Stimulated activated CD4-positive, alpha-beta T cell treated with anti-CD3 and anti-CD28 coated beads, TNF-alpha, amount 100 ng/mL, for 1 hour (primary cell): Measurements from ENCODE around the gene STAG3.
"Not testable (repeated sequence)": the region's sequence is repeated elsewhere in the genome, so short reads cannot be mapped to it uniquely, and the experiment has no call there.

Experiments used
- DNase-seq, 3 donors: peaks; one replicate each; pipeline ENCODE4 v3.0.0-alpha.2; 2020; ENCODE audit warnings: low read depth in 3 of 3, low spot score in 1 of 3

Gene STAG3

DNA sequence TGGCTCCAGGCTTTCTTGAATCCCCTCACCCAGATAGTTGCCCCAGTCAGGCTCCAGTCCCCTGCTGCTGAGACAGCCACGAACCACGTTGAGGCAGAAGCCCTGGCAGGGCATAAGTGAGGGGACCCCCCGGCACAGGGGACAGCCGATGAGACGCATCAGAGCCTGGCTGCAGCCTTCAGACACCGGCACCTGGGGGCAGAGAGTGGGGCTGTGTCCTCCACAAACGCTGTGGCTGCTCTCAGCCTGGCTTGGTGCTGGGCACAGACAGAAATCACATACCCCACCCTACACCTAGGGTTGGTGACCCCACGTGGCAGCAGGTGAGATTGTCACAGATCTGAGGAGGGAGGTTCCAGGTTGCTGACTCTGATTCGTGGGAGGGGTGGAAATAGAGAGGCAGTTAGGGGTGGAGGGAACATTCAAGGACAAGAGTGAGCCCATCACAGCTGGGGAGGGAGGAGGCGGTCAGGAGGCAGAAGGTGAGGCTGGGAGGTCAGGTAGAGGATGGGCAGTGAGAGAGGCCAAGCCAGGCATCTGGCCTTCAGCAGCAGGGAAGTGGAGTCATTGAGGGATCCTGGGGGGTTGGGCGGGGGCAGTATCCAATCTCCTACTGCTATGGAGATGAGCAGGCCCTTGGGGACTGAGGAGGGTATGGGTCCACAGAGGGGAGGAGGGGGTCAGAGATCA, 3.8 kb upstream of the STAG3 start:
- DNase-seq: no peak

DNA sequence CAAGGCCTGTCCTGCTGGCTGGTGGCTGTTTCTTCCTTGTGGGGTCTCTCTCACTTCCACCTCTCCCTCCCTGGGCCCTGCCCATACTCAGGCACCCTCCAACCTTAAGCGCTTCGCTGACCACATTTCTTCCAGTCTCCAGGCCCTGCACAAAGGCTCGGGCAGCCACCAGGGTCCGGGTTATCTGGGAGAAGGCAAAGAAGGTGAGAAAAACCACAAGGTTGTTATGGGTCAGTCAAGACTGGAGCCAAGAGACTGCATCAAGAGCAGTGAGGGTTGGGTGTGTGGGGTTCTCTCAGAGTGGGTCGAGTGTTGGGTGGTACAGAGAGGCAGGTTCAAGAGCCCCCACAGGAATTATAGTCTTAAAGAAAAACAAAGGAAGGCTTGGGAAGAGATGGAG, 3.1 kb upstream of the STAG3 start:
- no peak for DNase-seq

DNA sequence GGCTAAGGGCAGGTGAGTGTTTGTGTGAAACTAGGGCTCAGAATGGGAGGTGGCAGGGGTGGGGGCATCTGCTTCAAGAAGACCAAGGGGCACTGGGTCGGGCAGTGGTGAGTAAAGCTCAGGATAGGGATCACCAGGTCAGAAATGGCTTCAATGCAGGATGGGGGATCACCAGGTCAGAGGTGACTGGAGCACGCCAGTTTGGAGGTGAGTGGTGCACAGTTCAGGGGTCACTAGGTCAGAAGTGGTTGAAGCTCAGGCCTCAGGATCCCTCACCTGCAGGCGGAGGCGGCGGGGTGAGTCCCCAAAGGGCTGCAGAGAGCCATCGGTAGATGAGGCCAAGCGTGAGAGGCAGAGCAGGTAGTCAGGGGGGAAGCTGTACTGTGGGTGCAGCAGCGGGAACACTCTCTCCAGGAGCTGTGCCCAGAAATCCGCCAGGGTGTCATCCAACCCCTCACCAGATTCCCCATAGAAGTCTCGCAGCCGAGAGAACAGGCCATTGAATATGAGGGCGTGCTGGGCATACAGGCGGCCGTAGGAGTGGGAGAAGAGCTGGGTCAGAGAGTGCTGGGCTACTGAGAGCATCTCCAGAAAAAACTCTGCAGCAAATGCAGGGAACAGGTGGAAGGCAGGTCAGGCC, 2.3 kb upstream of the STAG3 start:
- no peak for DNase-seq

DNA sequence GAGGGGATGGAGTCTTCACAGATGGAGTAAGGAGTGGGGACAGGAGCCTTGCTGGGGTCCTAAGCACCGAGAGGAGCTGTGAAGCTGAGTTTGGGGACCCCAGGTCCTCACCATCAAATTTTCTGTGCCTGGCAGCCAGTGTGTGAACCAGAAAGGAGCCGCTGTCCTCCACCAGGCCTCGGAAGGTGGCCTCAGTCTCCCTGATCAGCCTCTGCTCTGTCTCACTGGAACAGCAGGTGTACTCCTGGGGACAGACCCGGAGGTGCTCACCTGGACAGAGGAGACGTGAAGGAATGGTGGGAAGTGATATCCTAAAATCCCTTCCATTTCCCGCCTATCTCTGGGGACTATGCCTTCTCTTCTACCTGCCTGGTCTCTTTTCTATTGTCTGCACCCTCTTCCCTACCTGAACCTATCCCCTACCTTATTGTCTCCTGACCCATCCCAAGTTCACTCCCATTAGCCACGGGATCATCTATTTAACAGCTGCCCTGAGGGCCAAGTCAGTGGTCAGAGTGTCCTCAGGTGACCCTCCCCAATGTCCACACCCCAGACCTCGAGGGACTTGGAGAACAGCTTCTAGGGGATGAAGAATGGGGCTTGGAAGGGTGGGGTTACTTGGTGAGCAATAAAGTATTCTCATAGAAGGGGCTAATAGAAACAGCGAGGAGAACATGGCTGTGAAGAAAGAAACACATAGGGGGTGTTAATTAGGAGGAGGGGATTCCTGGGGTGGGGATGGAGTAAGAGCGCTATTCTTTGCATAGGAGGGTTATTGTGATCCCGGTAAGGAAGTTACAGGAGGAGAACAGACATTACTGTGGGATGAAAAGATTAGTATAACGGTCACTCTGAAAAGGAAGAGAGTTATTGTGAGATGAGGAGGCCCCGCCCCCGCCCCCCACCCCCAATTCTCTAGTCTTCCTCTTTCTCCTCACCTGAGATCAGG, 1.3 kb upstream of the STAG3 start:
- DNase-seq: no peak

DNA sequence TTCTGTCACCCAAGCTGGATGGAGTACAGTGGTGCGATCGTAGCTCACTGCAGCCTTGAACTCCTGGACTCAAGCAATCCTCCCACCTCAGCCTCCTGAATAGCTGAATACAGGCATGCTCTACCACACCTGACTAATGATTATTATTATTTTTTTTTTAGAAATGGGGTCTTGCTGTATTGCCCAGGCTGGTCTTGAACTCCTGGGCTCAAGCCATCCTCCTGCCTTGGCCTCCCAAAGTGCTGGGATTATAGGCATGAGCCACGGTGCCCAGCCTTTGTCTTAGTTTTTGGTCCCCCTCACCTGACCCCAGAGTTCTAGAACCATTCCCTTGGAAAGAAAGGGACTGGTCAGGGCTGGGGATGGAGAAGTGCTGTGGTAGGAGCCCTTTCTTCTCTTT, 2.4 kb downstream of the STAG3 start:
- DNase-seq: not testable (repeated sequence)

DNA sequence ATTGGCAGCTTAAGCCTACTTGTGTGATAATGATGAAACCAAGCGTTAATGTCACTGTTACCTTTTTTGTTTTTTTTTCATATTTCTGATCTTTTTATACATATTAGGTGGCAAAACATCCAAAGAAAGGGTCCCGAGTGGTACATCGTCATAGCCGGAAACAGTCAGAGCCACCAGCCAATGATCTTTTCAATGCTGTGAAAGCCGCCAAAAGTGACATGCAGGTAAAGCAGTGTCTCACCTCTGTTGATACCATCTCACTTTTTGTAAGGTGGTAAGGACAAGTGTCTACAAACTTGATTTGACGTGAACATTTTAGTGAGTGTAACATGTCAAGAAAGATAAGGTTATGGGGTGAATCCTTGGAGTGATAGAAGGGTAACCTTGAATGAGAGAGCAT, 4.9 kb downstream of the STAG3 start:
- not testable (repeated sequence) for DNase-seq

DNA sequence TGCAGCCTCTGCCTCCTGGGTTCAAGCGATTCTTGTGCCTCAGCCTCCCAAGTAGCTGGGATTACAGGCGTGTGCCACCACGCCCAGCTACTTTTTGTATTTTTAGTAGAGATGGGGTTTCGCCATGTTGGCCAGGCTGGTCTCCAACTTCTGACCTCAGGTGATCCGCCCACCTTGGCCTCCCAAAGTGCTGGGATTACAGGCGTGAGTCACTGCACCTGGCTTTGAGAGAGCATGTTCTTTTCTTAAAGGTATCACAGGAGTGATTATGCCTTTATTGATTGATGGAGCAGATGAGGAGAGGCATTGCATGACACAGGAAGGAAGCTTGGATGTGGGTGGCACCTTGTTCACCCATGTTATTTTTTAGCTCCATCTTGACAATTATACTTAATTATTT, 5.4 kb downstream of the STAG3 start:
- DNase-seq: not testable (repeated sequence)

DNA sequence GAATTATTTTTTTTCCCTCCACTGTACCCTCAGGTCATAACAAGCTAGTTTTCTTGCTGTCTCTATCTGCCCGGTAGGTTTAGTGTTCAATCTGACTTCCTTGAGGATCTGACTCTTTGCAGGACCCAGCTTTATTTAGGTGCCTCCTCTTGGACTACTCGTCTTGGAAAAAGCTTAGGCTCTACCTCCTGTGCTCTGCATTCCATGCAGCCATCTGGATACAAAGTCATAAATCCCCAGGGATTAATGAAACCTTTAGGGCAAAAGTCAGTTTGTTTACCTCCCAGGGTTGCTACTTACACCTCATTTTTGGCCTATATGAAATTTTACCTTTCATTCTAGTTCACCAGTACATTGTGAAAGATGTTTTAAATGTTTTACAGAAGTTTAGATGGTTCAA, 8.0 kb downstream of the STAG3 start:
- DNase-seq: no peak

DNA sequence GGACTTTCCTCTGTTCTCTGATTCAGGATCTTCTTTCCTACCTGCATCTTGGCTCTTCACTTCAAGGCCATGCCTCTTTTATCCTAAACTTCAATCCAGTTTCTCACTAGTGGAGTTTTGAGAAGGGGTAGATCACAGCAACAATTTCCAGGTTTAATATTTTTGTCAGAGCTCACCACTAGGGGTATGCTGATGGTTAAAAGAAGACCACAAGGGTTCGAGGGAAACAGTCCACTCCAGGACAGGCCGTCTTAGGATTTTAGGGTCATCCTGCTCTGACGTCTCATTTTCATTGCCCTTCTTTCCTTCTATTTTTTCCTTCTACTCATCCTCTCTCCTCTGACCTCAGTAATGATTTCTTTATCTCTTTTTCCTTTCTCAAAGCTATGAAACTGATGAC, 11.3 kb downstream of the STAG3 start:
- DNase-seq: no peak

DNA sequence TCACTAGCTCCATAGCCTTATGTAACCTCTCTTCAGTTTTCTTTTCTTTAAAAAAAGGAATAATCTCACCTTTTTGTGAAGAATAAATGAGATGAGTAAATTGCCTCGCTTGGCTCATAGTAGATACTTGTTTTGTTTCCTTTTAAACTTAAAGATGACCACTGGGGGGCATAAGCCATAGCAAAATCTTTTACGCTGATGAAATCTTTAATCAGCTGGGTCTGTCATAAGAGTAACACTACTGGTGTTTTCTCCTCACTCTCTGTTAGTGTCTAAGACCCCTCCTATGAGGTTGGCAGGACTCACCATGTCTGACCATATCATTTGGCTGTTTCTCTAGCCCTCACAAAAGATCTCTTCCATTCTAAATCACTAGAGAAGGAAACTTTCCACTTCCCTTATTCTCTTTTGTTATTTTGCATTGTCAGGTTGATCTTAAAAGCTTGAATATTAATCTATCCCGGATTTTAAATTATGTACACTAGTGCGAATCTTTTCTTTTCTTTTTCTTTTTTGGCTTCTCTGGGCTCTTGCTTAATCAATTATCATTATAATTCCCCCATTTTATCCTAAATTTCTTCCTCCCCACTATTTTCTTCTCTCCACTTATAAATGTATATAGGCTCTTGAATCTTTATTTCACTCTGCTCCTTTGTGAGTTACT, 12.5 kb downstream of the STAG3 start:
- DNase-seq: no peak

DNA sequence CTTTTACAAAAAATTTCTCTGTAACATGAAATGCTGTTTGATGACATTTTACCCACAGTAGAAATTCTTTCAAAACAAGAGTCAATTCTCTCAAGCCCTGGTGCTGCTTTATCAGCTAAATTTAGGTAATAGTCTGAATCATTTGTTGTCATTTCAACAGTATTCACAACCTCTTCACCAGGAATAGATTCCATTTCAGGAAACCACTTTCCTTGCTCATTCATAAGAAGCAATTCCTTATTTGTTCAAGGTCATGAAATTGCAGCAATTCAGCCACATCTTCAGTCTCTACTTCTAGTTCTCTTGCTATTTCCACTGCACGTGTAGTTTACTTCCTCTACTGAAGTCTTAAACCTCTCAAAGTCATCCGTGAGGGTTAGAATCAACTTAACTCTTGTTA, 14.1 kb downstream of the STAG3 start:
- DNase-seq: no peak

DNA sequence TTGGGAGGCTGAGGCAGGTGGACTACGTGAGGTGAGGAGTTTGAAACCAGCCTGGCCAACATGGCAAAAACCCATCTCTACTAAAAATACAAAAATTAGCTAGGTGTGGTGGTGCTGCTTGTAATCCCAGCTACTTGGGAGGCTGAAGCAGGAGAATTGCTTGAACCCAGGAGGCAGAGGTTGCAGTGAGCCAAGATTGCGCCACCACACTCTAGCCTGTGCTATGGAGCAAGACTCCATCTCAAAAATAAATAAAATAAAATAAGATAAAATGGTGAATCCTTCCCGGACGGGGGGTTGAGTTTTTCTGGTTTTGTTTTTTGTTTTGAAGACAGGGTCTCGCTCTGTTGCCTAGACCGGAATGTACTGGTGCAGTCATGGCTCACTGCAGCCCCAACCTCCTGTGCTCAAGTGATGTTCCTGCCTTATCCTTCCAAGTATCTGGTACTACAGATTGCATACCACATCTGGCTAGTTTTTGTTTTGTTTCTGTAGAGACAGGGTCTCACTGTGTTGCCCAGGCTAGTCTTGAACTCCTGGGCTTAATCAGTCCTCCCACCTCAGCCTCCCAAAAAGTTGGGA, 14.7 kb downstream of the STAG3 start:
- DNase-seq: not testable (repeated sequence)

DNA sequence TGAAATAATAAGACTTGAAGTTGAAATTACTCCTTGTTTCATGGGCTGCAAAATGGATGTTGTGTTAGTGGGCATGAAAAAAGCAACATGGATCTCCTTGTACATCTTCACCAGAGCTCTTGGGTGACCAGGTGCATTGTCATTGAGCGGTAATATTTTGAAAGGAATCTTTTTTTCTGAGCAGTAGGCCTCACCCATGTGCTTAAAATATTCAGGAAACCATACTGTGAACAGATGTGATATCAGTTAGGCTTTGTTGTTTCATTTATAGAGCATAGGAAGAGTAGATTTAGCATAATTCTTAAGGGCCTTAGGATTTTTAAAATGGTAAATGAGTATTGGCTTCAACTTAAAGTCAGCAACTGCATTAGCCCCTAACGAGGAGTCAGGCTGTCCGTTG, 15.3 kb downstream of the STAG3 start:
- no peak for DNase-seq

DNA sequence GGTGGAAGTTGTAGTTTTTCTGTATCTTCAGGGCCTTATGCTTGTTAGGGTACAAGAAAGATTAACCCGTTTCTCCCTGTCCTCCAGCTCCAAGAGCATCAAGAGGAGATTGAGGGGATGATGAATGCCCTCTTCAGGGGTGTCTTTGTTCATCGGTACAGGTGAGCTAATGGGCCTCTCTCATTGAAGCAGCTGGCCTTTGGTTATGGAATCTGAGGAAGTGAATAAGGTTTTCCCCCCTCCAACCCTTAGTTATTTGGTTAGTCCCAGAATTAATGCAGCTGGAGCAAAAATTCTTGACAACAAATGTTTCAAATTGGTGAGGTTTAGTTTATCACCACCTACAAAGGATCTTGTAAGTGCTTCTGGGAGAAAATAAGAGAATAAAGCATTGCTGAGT, 17.5 kb downstream of the STAG3 start:
- DNase-seq: no peak

DNA sequence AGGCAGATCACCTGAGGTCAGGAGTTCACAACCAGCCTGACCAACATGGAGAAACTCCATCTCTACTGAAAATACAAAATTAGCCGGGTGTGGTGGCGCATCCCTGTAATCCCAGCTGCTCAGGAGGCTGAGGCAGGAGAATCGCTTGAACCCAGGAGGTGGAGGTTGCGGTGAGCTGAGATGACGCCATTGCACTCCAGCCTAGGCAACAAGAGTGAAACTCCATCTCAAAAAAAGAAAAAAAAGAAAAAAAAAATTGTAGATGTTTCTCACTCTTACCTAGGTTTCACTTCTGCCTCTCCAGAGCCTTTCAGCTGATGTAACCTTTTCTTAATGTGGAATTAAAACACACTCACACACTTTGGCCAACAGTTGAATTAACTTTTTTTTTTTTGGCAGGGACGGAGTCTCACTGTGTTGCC, 18.2 kb downstream of the STAG3 start:
- DNase-seq: not testable (repeated sequence)

DNA sequence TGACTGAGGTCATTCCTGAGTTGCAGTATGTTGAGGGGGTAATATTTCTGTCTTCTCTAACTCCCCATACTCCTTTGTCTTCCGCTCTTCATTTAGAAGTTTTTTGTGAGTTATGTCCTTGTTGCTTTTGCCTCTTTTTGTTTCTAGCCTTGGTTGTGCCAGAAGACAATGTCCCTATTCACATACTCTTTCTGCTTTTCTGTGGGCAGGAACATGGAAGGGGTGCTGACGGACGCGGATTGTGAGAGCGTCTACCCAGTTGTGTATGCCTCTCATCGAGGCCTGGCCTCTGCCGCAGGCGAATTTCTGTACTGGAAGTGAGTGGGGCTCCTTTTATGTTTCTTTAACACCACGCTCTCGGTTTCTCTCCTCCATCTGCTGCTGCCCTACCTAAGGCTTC, 20.5 kb downstream of the STAG3 start:
- DNase-seq: no peak

DNA sequence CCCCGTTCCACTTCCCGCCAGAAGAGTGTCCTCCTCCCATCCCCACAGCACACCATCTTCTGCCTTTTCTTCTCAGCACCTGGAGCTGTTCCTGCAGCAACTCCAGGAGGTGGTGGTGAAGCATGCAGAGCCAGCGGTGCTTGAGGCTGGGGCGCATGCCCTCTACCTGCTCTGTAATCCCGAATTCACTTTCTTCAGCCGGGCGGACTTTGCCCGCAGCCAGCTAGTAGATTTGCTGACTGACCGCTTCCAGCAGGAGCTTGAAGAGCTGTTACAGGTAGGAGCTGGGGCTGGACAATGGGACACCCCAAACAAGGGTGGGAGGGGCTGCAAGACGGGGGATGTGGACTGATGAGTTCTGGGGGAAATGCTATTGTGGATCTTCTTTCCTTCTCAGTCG, 23.0 kb downstream of the STAG3 start:
- DNase-seq: no peak

DNA sequence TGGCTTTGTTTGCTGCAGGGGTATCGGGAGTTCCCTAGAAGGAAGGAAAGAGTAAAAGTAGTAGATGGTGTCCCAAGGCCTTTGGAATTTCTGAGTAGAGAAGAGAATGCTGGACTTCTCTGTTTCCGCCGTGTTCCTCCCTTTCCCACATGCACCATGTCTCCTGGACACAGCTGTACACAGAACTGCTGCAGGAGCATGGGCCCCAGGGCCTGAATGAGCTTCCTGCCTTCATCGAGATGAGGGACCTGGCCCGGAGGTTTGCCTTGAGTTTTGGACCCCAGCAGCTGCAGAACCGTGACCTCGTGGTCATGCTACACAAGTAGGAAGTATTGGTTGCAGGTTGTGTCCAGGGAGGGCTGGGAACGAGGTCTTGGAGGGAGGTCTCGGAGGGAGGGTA, 26.7 kb downstream of the STAG3 start:
- no peak for DNase-seq

DNA sequence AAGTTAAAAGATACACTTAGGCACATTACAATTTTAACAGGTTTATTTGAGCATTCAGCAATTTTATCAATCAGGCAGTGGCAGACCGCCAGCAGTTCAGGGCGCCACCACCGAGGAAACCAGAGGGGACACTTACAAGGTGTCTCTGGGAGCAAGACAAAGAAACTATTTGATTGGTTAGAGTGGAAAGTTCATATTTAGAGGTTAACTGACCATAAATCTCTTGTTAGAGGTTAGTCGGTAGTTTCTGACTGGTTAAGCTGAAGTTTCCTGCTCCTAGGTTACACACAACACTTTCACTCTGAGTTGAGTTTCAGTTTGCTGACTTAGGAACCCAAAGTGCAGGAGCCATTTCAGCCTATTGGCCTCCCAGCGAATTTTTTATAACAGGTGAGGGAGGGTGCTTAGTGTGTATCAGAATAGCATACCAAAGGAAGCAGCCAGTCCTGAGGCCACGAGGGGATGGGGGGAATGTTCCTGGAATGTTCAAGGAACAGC, 31.2 kb downstream of the STAG3 start:
- DNase-seq: no peak

DNA sequence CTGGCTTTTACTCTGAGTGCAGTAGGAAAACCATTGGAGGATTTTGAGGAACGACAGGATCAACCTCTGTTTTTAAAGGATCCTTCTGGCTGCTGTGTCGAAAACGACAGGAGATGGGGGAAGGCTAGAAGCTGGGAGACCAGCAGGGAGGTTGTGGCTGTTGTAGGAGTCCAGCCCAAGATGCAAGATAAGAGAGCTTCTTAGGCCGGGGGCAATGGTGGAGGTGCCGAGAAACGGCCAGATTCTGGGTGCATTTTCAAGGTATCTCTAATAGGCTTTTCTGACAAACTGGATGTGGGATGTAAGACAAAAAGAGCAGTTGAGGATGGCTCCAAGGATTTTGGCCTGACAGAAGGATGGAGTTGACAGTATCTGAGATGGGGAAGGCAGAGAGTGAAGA, 31.8 kb downstream of the STAG3 start:
- DNase-seq: no peak

DNA sequence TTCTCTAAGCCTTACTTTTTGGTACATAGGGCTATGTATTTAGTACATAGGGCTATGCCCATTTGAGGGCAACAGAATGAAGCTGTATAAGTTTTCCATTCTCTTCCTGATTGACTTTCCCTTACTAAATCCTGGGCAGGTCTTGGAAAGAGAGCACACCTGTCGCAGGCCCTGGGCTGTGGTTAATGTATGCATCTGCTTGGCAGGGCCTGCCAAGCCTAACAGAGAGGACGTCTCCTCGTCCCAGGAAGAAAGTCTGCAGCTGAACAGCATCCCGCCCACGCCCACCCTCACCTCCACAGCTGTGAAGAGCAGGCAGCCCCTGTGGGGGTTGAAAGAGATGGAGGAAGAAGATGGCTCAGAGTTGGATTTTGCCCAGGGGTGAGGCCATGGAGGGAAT, 33.1 kb downstream of the STAG3 start:
- no peak for DNase-seq
